HEK293 (cell line): Measurements from ENCODE around the gene PRKCE.
A peak's percentile ranks its signal among the peaks of the same experiment; 100 is the strongest.

Source experiments
- GLI2 ChIP-seq: fragments of 450-650 bp; formaldehyde crosslinking; IDR thresholded peaks from 2 replicates; pipeline ENCODE4; 2017; ENCODE audit warnings: missing biosample characterization, missing genetic modification characterization, low read depth, borderline replicate concordance
- IKZF3 ChIP-seq: fragments of 450-650 bp; IDR thresholded peaks from 2 replicates; pipeline ENCODE4 v1.5.0; 2018; ENCODE audit warnings: missing biosample characterization, mild to moderate bottlenecking, missing genetic modification characterization, moderate library complexity
- KLF10 ChIP-seq: fragments of 450-650 bp; IDR thresholded peaks from 2 replicates; pipeline ENCODE4 v1.5.1; 2018; ENCODE audit warnings: missing biosample characterization, mild to moderate bottlenecking, missing genetic modification characterization
- ZNF132 ChIP-seq: fragments of 450-650 bp; formaldehyde crosslinking; IDR thresholded peaks from 2 replicates; pipeline ENCODE4 v1.5.1; 2017; ENCODE audit warnings: missing biosample characterization, missing genetic modification characterization, borderline replicate concordance
- ZNF138 ChIP-seq: fragments of 450-650 bp; formaldehyde crosslinking; IDR thresholded peaks from 2 replicates; pipeline ENCODE4 v1.5.1; 2016; ENCODE audit warnings: missing biosample characterization, missing genetic modification characterization, borderline replicate concordance
- ZNF23 ChIP-seq: fragments of 450-650 bp; formaldehyde crosslinking; IDR thresholded peaks from 2 replicates; pipeline ENCODE4 v1.5.1; 2016; ENCODE audit warnings: missing biosample characterization, missing genetic modification characterization, borderline replicate concordance
- ZNF248 ChIP-seq: fragments of 450-650 bp; formaldehyde crosslinking; IDR thresholded peaks from 2 replicates; pipeline ENCODE4 v1.5.1; 2017; ENCODE audit warnings: missing biosample characterization, missing genetic modification characterization
- ZNF354C ChIP-seq: fragments of 450-650 bp; formaldehyde crosslinking; IDR thresholded peaks from 2 replicates; pipeline ENCODE4 v1.5.1; 2016; ENCODE audit warnings: missing biosample characterization, missing genetic modification characterization, low read depth, borderline replicate concordance
- ZNF433 ChIP-seq: fragments of 450-650 bp; formaldehyde crosslinking; IDR thresholded peaks from 2 replicates; pipeline ENCODE4 v1.5.1; 2016; ENCODE audit warnings: missing biosample characterization, missing genetic modification characterization, low read depth
- ZNF48 ChIP-seq: fragments of 450-650 bp; formaldehyde crosslinking; IDR thresholded peaks from 2 replicates; pipeline ENCODE4 v1.5.1; 2016; ENCODE audit warnings: missing biosample characterization, missing genetic modification characterization
- ZNF530 ChIP-seq: fragments of 450-650 bp; formaldehyde crosslinking; IDR thresholded peaks from 2 replicates; pipeline ENCODE4 v1.5.1; 2016; ENCODE audit warnings: low read depth, missing biosample characterization, missing genetic modification characterization
- ZNF626 ChIP-seq: fragments of 450-650 bp; sonication (Bioruptor Pico); formaldehyde crosslinking; IDR thresholded peaks from 2 replicates; pipeline ENCODE4 v1.5.1; 2018; ENCODE audit warnings: missing biosample characterization, missing genetic modification characterization, inconsistent platforms
- ZNF677 ChIP-seq: fragments of 450-650 bp; IDR thresholded peaks from 2 replicates; pipeline ENCODE4 v1.5.0; 2018; ENCODE audit warnings: missing biosample characterization, mild to moderate bottlenecking, missing genetic modification characterization, moderate library complexity
- ZNF747 ChIP-seq: fragments of 450-650 bp; formaldehyde crosslinking; IDR thresholded peaks from 2 replicates; pipeline ENCODE4 v1.5.1; 2016; ENCODE audit warnings: missing biosample characterization, missing genetic modification characterization
- ZNF785 ChIP-seq: fragments of 450-650 bp; formaldehyde crosslinking; IDR thresholded peaks from 2 replicates; pipeline ENCODE4 v1.5.1; 2016; ENCODE audit warnings: missing biosample characterization, missing genetic modification characterization
- TF ChIP-seq, protein P1 (sequence below): fragments of 450-650 bp; formaldehyde crosslinking; IDR thresholded peaks from 2 replicates; pipeline ENCODE4 v1.5.1; 2017; ENCODE audit warnings: missing biosample characterization, missing genetic modification characterization
- TF ChIP-seq, protein P2 (sequence below): sonication (generic); formaldehyde crosslinking; IDR thresholded peaks from 2 replicates; pipeline ENCODE4 v1.8.1; 2022; ENCODE audit warnings: mild to moderate bottlenecking, moderate library complexity, missing genetic modification reagents
- TF ChIP-seq, protein P3 (sequence below): fragments of 450-650 bp; formaldehyde crosslinking; IDR thresholded peaks from 2 replicates; pipeline ENCODE4 v1.5.1; 2017; ENCODE audit warnings: missing biosample characterization, missing genetic modification characterization
- TF ChIP-seq, protein P4 (sequence below): fragments of 450-650 bp; formaldehyde crosslinking; IDR thresholded peaks from 2 replicates; pipeline ENCODE4 v1.5.1; 2016; ENCODE audit warnings: missing biosample characterization, missing genetic modification characterization
- TF ChIP-seq, protein P5 (sequence below): fragments of 450-650 bp; formaldehyde crosslinking; IDR thresholded peaks from 2 replicates; pipeline ENCODE4 v1.5.1; 2016; ENCODE audit warnings: missing biosample characterization, missing genetic modification characterization, borderline replicate concordance
- TF ChIP-seq, protein P6 (sequence below): fragments of 450-650 bp; formaldehyde crosslinking; IDR thresholded peaks from 2 replicates; pipeline ENCODE4 v1.5.1; 2017; ENCODE audit warnings: missing biosample characterization, missing genetic modification characterization
- TF ChIP-seq, protein P7 (sequence below): fragments of 450-650 bp; formaldehyde crosslinking; IDR thresholded peaks from 2 replicates; pipeline ENCODE4 v1.5.1; 2016; ENCODE audit warnings: missing biosample characterization, missing genetic modification characterization

PRKCE gene

DNA sequence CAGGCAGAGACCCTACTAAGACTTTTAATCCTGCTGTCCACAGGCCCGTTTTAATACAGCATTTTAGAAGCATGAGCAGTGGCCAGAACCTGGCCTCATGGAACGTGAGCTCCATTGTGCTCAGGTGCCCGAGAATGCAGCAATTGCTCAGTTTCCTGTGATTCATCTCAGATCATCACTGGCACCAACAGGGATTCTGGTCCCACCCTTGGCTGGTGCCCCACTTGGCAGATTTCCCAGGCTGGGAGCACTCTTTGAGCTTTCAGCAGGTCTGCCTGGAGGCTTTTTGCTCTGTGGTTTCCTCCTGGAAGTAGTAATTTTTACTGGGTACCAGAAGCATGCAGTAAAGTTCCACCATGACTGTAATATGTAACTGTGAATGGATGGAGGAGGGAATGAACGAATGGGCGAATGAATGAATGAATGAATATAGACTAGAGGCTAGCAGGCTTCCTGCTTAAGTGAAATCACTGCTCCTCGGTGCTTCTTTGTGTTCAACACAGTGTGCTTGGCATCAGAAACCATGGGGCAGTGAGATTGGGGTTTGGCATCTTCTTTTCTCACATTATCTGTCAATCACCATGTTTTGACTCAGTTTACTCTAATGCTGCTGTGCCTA lies 312.9 kb downstream of the PRKCE start (continued):
- TF ChIP-seq, protein P1, sequence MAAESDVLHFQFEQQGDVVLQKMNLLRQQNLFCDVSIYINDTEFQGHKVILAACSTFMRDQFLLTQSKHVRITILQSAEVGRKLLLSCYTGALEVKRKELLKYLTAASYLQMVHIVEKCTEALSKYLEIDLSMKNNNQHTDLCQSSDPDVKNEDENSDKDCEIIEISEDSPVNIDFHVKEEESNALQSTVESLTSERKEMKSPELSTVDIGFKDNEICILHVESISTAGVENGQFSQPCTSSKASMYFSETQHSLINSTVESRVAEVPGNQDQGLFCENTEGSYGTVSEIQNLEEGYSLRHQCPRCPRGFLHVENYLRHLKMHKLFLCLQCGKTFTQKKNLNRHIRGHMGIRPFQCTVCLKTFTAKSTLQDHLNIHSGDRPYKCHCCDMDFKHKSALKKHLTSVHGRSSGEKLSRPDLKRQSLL (tag by site-specific recombination) = no peak
- TF ChIP-seq ZNF23 (tag by site-specific recombination) = no peak
- TF ChIP-seq ZNF138 = no peak
- TF ChIP-seq ZNF248 = no peak
- TF ChIP-seq, protein P2, sequence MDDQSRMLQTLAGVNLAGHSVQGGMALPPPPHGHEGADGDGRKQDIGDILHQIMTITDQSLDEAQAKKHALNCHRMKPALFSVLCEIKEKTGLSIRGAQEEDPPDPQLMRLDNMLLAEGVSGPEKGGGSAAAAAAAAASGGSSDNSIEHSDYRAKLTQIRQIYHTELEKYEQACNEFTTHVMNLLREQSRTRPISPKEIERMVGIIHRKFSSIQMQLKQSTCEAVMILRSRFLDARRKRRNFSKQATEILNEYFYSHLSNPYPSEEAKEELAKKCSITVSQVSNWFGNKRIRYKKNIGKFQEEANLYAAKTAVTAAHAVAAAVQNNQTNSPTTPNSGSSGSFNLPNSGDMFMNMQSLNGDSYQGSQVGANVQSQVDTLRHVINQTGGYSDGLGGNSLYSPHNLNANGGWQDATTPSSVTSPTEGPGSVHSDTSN (CRISPR knock-in tag) = no peak
- TF ChIP-seq KLF10 (tag by site-specific recombination) = no peak
- TF ChIP-seq, protein P3, sequence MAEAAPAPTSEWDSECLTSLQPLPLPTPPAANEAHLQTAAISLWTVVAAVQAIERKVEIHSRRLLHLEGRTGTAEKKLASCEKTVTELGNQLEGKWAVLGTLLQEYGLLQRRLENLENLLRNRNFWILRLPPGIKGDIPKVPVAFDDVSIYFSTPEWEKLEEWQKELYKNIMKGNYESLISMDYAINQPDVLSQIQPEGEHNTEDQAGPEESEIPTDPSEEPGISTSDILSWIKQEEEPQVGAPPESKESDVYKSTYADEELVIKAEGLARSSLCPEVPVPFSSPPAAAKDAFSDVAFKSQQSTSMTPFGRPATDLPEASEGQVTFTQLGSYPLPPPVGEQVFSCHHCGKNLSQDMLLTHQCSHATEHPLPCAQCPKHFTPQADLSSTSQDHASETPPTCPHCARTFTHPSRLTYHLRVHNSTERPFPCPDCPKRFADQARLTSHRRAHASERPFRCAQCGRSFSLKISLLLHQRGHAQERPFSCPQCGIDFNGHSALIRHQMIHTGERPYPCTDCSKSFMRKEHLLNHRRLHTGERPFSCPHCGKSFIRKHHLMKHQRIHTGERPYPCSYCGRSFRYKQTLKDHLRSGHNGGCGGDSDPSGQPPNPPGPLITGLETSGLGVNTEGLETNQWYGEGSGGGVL = no peak
- TF ChIP-seq, protein P4, sequence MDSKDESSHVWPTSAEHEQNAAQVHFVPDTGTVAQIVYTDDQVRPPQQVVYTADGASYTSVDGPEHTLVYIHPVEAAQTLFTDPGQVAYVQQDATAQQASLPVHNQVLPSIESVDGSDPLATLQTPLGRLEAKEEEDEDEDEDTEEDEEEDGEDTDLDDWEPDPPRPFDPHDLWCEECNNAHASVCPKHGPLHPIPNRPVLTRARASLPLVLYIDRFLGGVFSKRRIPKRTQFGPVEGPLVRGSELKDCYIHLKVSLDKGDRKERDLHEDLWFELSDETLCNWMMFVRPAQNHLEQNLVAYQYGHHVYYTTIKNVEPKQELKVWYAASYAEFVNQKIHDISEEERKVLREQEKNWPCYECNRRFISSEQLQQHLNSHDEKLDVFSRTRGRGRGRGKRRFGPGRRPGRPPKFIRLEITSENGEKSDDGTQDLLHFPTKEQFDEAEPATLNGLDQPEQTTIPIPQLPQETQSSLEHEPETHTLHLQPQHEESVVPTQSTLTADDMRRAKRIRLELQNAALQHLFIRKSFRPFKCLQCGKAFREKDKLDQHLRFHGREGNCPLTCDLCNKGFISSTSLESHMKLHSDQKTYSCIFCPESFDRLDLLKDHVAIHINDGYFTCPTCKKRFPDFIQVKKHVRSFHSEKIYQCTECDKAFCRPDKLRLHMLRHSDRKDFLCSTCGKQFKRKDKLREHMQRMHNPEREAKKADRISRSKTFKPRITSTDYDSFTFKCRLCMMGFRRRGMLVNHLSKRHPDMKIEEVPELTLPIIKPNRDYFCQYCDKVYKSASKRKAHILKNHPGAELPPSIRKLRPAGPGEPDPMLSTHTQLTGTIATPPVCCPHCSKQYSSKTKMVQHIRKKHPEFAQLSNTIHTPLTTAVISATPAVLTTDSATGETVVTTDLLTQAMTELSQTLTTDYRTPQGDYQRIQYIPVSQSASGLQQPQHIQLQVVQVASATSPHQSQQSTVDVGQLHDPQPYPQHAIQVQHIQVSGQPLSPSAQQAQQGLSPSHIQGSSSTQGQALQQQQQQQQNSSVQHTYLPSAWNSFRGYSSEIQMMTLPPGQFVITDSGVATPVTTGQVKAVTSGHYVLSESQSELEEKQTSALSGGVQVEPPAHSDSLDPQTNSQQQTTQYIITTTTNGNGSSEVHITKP (tag by site-specific recombination) = peak; percentile 43
- TF ChIP-seq ZNF354C (tag by site-specific recombination) = no peak
- TF ChIP-seq ZNF433 (tag by site-specific recombination) = no peak
- TF ChIP-seq ZNF785 = no peak
- TF ChIP-seq ZNF626 (tag by site-specific recombination) = no peak
- TF ChIP-seq, protein P5, sequence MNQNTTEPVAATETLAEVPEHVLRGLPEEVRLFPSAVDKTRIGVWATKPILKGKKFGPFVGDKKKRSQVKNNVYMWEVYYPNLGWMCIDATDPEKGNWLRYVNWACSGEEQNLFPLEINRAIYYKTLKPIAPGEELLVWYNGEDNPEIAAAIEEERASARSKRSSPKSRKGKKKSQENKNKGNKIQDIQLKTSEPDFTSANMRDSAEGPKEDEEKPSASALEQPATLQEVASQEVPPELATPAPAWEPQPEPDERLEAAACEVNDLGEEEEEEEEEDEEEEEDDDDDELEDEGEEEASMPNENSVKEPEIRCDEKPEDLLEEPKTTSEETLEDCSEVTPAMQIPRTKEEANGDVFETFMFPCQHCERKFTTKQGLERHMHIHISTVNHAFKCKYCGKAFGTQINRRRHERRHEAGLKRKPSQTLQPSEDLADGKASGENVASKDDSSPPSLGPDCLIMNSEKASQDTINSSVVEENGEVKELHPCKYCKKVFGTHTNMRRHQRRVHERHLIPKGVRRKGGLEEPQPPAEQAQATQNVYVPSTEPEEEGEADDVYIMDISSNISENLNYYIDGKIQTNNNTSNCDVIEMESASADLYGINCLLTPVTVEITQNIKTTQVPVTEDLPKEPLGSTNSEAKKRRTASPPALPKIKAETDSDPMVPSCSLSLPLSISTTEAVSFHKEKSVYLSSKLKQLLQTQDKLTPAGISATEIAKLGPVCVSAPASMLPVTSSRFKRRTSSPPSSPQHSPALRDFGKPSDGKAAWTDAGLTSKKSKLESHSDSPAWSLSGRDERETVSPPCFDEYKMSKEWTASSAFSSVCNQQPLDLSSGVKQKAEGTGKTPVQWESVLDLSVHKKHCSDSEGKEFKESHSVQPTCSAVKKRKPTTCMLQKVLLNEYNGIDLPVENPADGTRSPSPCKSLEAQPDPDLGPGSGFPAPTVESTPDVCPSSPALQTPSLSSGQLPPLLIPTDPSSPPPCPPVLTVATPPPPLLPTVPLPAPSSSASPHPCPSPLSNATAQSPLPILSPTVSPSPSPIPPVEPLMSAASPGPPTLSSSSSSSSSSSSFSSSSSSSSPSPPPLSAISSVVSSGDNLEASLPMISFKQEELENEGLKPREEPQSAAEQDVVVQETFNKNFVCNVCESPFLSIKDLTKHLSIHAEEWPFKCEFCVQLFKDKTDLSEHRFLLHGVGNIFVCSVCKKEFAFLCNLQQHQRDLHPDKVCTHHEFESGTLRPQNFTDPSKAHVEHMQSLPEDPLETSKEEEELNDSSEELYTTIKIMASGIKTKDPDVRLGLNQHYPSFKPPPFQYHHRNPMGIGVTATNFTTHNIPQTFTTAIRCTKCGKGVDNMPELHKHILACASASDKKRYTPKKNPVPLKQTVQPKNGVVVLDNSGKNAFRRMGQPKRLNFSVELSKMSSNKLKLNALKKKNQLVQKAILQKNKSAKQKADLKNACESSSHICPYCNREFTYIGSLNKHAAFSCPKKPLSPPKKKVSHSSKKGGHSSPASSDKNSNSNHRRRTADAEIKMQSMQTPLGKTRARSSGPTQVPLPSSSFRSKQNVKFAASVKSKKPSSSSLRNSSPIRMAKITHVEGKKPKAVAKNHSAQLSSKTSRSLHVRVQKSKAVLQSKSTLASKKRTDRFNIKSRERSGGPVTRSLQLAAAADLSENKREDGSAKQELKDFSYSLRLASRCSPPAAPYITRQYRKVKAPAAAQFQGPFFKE (tag by site-specific recombination) = no peak
- no peak for TF ChIP-seq ZNF48
- no peak for TF ChIP-seq GLI2
- TF ChIP-seq IKZF3 (tag by site-specific recombination) = no peak
- no peak for TF ChIP-seq ZNF132 (tag by site-specific recombination)
- no peak for TF ChIP-seq ZNF677 (tag by site-specific recombination)
- TF ChIP-seq, protein P6, sequence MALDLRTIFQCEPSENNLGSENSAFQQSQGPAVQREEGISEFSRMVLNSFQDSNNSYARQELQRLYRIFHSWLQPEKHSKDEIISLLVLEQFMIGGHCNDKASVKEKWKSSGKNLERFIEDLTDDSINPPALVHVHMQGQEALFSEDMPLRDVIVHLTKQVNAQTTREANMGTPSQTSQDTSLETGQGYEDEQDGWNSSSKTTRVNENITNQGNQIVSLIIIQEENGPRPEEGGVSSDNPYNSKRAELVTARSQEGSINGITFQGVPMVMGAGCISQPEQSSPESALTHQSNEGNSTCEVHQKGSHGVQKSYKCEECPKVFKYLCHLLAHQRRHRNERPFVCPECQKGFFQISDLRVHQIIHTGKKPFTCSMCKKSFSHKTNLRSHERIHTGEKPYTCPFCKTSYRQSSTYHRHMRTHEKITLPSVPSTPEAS (tag by site-specific recombination) = no peak
- no peak for TF ChIP-seq ZNF747
- TF ChIP-seq, protein P7, sequence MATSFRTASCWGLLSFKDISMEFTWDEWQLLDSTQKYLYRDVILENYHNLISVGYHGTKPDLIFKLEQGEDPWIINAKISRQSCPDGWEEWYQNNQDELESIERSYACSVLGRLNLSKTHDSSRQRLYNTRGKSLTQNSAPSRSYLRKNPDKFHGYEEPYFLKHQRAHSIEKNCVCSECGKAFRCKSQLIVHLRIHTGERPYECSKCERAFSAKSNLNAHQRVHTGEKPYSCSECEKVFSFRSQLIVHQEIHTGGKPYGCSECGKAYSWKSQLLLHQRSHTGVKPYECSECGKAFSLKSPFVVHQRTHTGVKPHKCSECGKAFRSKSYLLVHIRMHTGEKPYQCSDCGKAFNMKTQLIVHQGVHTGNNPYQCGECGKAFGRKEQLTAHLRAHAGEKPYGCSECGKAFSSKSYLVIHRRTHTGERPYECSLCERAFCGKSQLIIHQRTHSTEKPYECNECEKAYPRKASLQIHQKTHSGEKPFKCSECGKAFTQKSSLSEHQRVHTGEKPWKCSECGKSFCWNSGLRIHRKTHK (tag by site-specific recombination) = no peak
- TF ChIP-seq ZNF530 = no peak
